Measurements from ENCODE around the gene AFDN. TPM values are rescaled to one million over a fixed set of nuclear protein-coding genes. Genes with fewer than 3 reads are reported as not detected.

Gene AFDN
- total and polyA plus RNA-seq, 2 of the 8 experiments (the other 6 are each of a cell fraction or from before 2014, with no cell fraction given), result 53.4 to 192 TPM

DNA sequence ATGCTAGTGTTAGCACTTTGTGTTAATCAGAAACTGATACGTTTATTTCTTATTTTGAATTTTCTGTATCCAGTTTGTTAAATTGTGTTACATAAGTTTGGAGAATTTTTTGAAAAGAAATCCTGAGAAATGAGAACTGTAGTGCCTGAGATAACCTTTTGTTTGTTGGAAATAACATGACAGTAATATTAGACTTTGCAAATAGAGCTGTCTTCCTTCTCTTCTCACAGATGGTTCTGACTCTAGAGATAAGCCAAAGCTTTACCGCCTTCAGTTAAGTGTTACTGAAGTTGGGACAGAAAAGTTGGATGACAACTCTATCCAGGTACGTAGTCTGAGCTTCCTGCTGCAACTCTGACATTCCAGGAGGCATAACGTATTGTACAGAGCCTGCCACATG lies 69.9 kb downstream of the AFDN start (continued):
- TF ChIP-seq, protein P1, sequence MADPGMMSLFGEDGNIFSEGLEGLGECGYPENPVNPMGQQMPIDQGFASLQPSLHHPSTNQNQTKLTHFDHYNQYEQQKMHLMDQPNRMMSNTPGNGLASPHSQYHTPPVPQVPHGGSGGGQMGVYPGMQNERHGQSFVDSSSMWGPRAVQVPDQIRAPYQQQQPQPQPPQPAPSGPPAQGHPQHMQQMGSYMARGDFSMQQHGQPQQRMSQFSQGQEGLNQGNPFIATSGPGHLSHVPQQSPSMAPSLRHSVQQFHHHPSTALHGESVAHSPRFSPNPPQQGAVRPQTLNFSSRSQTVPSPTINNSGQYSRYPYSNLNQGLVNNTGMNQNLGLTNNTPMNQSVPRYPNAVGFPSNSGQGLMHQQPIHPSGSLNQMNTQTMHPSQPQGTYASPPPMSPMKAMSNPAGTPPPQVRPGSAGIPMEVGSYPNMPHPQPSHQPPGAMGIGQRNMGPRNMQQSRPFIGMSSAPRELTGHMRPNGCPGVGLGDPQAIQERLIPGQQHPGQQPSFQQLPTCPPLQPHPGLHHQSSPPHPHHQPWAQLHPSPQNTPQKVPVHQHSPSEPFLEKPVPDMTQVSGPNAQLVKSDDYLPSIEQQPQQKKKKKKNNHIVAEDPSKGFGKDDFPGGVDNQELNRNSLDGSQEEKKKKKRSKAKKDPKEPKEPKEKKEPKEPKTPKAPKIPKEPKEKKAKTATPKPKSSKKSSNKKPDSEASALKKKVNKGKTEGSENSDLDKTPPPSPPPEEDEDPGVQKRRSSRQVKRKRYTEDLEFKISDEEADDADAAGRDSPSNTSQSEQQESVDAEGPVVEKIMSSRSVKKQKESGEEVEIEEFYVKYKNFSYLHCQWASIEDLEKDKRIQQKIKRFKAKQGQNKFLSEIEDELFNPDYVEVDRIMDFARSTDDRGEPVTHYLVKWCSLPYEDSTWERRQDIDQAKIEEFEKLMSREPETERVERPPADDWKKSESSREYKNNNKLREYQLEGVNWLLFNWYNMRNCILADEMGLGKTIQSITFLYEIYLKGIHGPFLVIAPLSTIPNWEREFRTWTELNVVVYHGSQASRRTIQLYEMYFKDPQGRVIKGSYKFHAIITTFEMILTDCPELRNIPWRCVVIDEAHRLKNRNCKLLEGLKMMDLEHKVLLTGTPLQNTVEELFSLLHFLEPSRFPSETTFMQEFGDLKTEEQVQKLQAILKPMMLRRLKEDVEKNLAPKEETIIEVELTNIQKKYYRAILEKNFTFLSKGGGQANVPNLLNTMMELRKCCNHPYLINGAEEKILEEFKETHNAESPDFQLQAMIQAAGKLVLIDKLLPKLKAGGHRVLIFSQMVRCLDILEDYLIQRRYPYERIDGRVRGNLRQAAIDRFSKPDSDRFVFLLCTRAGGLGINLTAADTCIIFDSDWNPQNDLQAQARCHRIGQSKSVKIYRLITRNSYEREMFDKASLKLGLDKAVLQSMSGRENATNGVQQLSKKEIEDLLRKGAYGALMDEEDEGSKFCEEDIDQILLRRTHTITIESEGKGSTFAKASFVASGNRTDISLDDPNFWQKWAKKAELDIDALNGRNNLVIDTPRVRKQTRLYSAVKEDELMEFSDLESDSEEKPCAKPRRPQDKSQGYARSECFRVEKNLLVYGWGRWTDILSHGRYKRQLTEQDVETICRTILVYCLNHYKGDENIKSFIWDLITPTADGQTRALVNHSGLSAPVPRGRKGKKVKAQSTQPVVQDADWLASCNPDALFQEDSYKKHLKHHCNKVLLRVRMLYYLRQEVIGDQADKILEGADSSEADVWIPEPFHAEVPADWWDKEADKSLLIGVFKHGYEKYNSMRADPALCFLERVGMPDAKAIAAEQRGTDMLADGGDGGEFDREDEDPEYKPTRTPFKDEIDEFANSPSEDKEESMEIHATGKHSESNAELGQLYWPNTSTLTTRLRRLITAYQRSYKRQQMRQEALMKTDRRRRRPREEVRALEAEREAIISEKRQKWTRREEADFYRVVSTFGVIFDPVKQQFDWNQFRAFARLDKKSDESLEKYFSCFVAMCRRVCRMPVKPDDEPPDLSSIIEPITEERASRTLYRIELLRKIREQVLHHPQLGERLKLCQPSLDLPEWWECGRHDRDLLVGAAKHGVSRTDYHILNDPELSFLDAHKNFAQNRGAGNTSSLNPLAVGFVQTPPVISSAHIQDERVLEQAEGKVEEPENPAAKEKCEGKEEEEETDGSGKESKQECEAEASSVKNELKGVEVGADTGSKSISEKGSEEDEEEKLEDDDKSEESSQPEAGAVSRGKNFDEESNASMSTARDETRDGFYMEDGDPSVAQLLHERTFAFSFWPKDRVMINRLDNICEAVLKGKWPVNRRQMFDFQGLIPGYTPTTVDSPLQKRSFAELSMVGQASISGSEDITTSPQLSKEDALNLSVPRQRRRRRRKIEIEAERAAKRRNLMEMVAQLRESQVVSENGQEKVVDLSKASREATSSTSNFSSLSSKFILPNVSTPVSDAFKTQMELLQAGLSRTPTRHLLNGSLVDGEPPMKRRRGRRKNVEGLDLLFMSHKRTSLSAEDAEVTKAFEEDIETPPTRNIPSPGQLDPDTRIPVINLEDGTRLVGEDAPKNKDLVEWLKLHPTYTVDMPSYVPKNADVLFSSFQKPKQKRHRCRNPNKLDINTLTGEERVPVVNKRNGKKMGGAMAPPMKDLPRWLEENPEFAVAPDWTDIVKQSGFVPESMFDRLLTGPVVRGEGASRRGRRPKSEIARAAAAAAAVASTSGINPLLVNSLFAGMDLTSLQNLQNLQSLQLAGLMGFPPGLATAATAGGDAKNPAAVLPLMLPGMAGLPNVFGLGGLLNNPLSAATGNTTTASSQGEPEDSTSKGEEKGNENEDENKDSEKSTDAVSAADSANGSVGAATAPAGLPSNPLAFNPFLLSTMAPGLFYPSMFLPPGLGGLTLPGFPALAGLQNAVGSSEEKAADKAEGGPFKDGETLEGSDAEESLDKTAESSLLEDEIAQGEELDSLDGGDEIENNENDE (IDR thresholded peaks at IDR 0.05; ENCODE audit: insufficient replicate concordance, low read length), result no peak
- no peak for TF ChIP-seq SP1 (IDR thresholded peaks at IDR 0.05; ENCODE audit: low read depth, low read length)
- no peak for TF ChIP-seq SAP30 (IDR thresholded peaks at IDR 0.05; ENCODE audit: insufficient read depth, insufficient replicate concordance, low read length)

Data from H1 (cell line).